Embryonic facial prominence (tissue), 1 donor: Measurements from ENCODE around the gene PRSS27.
"Not testable (repeated sequence)": the region's sequence is repeated elsewhere in the genome, so short reads cannot be mapped to it uniquely, and the experiment has no call there.

Experiments
- DNase-seq: peaks from one replicate; pipeline ENCODE4 v3.0.0-alpha.2; 2016; ENCODE audit errors: extremely low spot score

PRSS27 gene

DNA sequence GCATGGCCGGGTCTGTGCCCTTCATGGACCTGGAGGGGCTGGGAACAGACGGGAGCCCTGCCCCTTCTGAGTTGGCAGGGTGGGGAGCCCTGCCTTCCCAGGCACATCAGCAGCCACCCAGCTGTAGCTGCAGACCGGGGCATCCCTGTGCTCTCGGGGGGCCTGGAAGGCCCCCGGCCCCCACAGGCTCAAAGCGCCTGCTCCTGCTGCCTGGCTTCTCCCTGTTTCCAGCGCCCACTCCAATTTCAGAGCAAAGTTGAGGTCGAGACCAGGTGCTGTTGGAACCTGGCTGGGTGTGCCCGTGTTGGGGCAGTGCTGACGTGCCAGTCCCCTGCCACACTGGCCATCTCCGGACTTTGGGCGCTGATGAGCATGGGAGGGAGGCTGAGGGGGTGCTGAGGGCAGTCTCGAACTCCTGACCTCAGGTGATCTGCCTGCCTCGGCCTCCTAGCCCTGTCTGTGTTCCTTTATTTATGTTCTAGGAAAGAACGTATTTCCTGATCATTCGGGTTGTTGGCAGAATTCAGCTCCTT lies 4.9 kb upstream of the PRSS27 start:
- DNase-seq: no peak

DNA sequence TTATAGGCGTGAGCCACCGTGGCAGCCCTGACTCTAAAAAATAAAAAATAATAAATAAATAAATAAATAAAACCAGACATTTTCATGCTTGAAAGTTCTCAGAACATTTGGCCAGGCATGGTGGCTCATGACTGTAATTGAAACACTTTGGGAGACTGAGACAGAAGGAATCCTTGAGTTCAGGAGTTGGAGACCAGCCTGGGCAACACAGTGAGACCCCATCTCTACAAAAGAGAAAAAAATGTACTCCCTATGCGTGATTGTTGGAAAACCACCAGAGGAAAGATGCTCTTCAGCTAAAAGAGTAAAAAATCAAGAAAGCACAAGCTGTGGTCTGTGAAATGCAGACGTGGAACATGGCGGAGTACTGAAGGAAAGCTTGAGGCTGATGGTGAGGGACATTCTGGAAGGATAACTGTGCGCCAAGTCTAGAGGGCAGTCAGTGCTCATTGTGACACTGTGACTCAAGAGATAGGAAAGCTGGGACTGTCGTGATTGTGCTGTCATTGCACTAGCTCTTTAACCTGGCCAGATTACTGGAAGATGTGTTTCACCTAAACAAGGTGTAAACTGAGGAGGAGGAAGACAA lies 4.2 kb upstream of the PRSS27 start:
- no peak for DNase-seq

DNA sequence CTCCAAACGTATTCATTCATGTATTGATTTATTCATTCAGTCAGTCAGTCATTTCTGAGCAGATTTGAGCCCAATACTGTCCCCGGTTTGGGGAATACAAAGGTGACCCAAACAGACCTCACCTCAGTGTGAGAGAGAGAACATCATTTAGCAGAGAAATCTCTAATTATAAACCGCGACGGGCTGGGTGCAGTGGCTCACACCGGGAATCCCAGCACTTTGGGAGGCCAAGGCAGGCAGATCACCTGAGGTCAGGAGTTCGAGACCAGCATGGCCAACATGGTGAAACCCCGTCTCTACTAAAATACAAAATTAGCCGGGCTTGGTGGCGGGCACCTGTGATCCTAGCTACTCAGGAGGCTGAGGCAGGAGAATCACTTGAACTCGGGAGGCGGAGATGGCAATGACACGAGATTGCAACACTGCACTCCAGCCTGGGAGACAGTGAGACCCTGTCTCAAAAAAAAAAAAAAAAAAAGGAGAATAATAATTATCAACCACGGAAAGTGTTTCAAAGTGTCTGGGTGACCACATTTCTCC lies 1.7 kb upstream of the PRSS27 start:
- DNase-seq: not testable (repeated sequence)

DNA sequence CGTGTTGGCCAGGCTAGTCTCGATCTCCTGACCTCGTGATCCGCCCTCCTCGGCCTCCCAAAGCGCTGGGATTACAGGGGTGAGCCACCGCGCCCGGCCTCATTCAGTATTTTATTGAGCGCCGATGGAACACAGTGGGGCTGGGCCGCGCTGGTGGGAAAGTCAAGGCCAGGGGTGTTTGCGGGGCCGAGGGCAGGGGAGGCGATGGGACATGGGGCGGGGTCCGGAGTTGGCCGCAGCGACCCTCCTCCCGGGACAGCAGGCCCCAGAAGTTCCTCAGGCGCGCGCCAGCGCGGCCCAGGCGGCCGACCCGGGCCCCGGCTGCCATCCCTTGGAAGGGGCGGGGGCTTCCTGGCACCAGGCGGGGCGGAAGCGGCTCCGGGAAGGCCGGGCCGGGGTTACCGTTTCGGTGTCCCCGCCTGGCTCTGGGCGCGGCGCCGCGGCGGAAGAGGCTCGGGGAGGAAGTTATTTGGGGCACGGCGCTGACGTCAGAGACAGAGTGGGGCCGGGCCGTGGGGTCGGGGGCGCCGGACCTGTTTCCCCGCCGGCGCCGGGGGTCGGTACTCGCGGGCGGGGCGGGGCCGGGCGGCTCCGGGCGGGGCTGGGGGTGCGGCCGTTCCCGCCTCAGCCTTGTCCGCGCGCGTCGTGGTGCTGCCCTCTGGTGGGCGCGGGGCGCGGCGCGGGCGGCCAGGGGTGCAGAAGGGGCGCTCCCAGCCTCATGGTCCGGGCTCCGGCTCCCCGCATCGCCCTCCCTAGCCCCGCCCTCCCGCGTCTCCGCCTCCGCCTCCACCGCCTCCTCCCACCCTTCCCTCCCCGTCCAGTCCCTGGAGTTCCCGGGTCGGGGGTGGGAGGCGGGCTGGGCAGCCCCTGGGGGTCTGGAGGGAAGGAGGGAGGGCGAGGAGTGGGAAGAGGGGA lies 952 bp upstream of the PRSS27 start:
- DNase-seq: peak; percentile 73

DNA sequence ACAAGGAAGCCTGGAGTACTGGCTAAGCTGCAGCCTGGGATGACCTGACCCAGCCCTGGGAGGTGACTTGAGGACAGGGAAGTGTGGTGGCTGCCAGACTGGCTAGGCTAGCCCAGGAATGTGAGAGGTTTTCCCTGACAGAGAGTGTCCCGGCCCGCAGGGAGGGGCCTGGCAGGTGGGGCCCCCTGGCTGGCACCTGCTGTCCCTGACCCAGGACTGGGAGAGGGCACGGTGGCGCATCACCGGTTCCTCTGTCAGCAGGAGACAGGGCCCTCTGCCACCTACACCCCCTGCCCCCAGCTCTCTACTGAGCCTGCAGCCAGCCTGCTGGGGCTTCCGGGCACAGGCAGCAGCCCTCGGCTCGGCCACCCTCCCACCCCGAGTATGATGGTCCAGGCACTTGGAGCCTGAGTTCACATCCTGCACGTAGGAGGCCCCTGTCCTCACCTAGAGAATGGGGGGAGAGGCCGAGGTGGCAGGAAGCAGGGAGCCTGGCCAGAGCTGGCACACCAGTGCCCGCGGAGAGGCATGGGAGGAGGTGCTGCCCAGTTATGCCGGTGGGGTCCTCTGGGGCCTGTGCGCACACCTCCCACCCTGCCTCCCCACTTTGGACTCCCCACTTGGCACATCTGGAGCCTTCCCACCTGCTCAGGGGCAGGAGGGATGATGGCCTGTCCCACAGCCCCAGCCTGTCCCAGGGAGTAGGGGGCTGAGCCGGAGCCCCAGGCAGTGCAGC lies 528 bp downstream of the PRSS27 start:
- DNase-seq: no peak

DNA sequence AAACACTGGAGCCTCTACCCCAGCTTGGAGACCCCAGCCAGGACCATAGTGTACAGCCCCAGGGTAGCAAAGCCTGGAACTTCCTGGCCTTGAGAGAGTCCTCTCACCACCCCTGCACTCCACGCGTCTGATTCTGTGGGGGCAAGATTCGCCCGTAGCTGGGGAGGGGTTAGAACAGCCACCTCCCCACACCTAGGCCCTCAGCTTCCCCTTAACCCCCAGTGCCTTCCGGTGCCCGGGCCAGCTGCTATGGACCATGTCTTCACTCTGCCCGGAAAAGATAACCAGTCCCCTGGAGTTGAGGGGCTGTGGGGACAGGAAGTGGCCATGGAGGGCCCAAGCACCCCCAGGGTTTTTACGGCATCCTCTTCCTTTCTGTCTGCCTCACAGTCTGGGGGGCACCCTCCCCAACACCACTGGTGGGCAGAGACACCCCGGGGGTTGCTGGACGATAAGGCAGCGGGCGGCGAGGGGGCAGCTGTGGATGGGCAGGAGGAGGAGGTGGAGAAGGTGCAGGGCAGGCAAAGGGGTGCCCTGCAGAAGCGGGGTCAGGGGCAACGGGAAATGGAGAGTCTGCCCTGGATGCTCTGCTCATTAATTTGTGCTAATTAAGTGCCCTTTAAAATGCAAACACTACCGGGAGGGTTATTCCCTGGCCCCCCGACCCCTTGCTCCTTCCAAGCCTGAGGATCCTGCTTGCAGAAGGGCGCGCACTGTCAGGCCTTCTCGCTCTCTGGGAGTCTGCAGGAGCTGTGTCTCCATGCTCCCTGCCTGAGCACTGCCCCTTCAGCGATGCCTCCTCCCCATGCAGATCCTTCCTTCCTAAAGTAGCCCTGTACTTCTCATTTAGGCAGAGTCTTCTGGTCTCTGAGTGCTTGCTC lies 2.4 kb downstream of the PRSS27 start:
- DNase-seq: no peak

DNA sequence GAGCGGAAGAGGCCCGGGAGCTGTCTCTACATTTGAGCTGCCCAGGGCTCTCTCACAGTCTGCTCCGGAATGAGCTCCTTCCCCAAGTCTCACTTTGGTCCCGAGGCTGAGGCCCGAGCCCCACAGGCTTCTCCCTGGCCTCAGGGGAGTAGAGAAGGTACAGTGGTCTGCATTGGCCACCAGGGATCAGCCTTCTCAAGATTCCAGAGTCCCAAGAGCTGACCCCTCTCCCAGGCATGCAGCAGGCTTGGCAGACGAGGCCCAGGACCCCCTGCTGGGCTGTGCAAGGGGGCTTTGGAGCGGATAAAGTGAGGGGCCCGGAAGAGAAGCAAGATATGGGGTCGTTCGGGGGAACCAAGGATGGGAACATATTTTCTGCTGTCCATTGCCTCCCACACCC lies 3.1 kb downstream of the PRSS27 start:
- no peak for DNase-seq

DNA sequence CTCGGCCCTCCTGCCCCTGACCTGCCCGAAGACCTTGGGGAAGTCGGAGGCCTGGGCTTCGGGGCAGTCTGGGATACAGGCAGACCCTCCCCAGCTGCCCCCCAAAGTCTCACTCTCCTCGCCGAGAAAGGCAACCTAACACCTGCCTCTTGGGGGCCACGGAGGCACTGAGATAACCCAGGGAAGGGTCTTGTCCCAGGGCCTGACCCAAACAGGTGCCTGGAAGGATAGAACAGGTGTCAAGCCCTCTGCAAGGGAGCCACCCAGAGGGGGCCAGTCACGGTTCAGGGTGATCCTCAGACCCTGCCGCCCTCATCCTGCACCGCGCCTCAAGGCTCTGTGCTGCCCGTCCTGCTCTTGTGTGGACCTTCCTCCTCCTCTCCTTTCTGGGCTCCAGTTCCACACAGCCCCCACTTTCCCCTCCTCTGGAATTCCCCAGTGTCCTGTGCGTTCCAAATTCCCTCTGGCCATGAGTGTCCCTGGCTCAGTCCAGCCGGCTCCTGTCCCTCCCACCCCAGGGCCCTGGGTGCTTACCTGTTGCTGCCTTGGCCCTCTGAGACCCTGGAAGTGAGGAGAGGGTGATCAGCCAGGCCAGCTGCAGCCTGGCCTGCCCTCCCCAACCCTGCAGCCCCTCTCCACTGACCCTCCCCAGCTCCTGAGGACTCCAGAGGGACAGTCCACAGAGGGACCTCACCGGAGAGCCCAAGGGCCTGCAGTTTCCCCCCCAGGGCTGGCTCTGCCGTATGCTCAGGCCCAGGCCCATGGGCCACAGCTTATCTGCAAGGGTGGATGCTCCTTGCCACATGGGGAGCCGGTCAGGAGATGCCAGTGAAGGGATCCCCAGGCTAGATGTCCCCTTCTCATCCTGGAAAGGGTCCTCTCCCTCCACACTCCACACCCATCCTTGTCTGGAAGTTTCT lies 3.8 kb downstream of the PRSS27 start:
- no peak for DNase-seq

DNA sequence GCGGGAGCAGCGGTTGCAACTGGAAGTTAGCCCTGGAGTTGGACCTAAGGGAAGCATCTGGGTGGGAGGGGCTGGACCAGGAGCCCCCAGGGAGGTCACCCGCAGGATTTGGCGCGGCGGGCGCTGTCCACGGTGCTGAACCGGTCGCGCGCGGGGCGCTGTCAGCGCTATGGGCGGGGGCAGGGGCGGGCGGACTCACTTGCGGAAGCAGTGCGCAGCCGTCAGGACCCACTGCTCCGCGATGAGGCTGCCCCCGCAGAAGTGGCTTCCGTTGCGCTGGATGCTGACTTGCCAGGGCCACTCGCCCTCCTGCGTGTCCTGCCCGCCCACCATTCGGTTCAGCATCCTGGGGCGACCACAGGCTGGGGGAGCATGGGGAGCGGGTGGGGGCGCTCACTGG lies 4.5 kb downstream of the PRSS27 start:
- DNase-seq: no peak

DNA sequence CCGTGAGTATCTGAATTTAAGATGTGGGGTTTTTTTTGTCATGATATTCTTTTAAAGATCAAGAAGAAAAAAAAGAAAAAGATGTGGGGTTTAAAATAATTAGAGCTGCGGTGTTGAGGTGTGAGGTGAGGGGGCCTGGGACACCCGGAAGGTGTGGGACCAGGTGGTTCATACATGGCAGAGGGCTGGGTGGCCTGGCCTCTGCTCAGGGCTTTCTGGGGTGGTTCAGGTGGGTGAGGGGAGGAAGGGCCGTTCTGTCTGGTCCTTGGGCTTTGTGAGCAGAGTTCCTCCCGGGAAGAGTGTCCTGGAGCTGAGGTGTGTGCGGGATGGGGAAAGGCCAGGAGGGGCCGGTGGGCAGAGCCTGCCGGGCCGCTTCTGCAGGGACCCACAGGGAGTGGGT lies 5.0 kb downstream of the PRSS27 start:
- no peak for DNase-seq

DNA sequence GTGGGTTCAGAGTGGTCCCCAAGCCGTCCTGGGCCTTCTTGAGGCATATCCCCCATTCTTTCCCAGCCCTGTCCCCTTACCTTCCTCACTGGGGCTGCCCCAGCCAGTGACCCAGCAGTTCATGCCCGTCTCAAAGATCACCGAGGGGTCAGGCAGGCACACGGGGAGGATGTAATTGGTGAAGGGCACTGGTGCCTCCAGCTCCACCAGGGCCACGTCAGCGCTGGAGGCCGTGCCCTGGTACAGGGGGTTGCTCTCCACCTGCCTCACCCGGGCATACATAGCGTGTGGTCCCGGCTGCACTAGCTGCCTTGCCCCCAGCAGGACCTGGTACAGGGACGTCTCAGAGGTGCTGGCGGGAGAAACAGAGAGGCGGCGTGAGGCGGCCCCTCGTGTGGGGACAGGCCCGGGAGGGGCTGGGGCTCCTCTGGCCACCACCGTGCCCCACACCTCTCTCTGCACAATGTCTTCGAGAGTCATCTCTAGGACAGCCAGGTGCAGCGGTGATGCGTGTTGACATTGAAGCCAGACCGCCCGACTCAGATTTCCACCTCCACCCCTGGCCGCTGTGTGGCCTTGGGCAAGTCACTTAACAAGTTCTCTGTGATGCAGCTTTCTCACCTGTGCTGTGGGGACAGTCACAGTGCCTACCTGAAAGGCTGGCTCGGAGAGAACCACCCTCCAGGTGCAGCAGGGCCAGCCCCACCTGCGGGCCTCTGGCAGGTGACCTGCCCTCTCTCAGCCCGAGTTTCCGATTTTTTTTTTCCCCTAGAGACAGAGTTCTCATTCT lies 5.8 kb downstream of the PRSS27 start:
- DNase-seq: no peak

DNA sequence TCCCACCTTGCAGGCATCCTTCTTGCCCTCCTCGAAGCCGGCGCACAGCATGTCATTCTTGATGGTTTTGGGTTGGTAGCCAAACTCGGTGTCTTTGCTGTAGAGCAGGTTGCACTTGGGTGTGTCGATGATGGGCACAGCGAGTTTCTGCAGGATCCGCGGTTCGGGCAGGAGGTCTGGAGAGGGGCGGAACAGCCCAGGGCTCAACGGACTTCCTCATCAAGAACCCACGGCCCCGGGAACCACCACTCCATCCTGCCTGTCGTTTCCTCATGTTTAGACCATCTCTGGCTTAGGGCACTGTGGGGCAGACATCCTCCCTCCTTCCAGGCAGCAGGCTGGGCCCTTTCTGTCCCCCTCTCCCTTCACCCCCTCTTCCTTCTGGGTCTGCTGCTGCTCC lies 6.5 kb downstream of the PRSS27 start:
- no peak for DNase-seq

DNA sequence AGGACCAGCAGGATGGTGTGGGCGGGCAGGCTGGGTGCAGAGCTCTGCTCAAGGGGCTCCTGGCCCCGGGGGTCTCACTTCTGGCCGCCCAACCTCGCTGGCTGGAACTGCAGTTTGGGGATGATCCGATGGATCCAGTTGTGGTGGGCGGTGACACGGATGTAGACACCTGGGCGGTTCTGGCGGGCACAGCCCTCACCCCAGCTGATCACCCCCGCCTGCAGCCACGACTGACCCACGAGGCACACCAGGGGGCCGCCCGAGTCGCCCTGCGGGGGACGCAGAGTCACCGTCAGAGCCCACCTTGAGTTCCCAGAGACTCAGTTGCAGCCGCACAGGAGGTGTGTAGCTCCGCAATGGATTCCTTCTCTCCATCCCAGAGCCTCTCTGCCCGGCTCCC lies 7.5 kb downstream of the PRSS27 start:
- no peak for DNase-seq

DNA sequence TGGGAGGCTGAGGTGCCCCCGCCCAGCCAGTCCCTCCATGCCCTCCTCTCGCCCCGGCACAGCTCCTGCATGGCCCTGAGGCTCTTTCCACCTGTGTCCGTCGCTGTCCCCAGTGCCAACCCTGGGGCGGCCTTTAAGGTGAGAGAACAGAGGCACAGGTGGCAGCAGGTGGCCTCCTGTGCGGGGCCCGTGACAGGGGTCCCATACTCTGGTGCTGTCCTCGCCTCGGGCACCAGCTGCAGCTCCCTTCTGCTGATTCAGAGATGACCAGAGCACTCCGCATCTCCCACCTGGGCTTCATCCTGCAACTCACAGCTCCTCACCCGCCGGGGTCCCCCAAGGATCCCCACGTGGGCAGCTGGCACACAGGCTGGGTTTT lies 8.0 kb downstream of the PRSS27 start:
- DNase-seq: no peak

DNA sequence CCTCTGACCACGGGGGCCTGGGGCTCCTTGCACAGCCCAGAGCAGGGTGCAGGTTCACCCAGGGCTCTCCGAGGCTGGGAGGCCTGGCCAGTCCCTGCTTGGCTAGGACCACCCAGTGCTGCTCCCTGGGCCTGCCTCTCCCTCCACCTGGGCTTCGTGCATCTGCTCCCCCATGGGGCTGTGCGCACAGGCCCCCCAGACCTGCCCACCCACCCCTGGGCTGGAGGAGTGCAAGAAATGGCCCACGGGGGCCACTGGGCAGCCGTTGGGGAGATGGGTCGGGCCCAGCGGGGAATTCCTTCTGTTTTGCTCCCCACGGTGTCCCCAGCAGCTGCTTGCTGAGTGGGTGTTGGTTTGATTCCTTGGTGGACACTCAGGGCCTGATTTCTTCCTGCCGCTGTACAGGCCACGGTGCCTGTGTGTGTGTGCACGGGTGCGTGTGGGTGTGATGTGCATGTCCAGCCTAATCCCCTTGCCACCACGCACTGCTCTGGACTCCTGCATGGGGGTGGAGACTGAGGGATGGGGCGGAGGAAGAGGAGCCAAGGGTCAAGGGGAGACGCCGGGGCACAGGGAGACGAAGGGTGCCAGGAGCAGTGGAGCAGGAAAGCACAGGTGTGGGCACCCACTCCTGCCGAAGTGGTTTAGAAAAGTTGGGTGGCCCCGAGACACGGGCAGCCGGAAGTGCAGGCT lies 8.5 kb downstream of the PRSS27 start:
- DNase-seq: no peak

DNA sequence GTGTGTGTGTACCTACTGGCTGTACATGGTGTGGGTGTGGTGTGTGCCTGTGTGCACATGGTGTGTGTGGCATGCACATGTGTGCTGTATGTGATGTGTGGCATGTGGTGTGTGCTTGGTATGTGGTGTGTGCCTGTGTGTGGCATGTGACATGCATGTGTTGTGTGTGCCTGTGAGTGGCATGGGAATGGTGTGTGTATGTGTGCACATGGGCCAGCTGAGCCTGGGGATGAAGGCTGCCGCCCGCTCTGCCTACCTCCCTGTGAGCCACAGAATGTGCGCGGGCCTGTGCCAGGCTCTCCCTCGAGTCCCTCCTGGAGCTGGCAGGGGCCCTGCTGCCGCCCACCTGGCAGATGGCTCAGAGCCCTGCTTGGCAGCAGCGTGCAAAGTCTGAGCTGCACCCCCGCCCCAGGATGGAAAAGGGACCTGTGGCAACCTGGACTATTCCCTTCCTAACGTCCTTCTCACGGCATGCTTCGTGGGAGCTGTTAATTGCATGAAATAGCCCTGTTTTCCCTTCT lies 9.3 kb downstream of the PRSS27 start:
- no peak for DNase-seq

DNA sequence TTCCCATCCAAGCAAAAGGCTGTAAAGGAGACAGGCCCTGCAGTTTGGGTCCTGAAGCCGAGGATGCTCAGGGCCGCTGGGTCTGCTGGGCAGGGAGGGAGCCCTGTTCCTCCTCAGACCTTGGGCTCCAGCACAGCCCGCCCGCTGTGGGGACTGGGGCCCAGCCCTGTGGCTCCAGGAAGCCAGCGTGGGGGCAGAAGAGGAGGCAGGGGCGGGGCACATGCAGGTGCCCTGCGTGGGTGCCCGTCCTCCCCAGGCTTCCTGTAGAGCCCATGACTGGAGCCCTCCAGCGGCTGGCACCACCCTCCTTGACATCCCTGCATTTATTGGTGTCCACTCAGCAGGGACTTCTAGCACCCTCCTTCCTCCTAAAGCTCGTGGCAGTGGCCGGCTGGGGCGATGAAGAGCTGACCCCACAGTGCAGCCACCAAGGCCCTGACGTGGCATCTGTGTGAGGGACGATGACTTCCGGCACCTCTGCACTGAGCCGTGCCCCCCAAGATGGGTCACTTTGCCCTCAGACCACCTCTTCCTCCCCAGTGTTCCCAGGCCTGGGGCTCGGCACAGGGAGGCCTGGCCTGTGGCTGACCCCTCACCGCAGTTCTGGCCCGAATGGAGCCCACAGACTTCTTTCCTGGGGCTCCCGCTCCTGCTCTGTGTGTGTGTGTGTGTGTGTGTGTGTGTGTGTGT lies 9.9 kb downstream of the PRSS27 start:
- no peak for DNase-seq

DNA sequence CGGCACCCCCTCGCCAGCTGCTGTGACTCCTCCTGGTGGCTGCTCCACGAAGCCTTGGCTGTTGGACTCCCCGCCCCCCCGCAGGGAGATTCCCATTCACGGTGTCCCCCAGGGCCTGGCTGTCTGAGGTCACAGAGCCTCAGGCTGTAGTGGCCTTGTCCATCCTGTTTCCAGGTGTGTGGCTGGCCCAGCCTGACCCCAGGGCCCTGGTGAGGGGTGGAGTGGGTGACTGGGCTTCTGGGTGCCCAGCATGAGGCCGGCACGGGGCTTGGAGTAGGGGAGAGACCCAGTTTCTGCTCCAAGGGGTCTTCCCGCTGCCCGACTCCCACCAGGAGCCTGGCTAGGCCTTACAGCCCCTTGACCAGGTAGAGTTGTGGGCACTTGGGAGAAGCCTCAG lies 10.4 kb downstream of the PRSS27 start:
- no peak for DNase-seq
